ENCODE measurements around the gene TNFRSF8. TPM values are rescaled to one million over a fixed set of nuclear protein-coding genes. Genes with fewer than 3 reads are reported as not detected.
"Not testable (repeated sequence)": the region's sequence is repeated elsewhere in the genome, so short reads cannot be mapped to it uniquely, and the experiment has no call there.

Gene TNFRSF8
- total RNA-seq, 3 donors from 2014 or later, result 0.31 to 0.51 TPM; not detected in 1

DNA sequence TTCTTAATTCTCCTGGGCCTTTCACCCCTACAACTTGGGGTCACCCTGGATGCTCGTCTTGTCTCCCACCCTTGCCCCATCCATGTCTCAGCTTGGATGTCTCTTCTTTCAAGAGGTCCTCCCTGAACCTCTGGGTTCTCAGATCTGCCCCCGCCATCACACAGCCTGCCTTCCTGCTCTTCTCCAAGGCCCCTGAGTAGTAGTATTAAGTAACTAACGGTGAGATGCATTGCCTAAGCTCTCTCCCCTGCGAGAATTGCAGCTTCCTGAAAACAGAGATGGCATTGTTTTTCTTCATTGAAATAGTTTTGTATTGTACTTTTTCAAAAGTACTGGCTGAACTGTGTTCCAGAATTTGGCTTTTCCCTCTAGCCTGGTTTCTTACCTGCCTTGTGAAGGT, 27.8 kb upstream of the TNFRSF8 start:
- Histone ChIP-seq H3K9me3 (no peaks in the 10 kb centered on the region), H3K4me1 (ENCODE audit: low read depth) (no peaks in the 10 kb centered on the region), H3K36me3 (ENCODE audit: low read depth) (no peaks in the 10 kb centered on the region), H3K4me3 (no peak overlapping the region)
- no peak for DNase-seq
- intact Hi-C loops (cut with DNase I, micrococcal nuclease), result no loop called here
- TF ChIP-seq CTCF (IDR thresholded peaks at IDR 0.05), result no peak
- ATAC-seq, result no peak

DNA sequence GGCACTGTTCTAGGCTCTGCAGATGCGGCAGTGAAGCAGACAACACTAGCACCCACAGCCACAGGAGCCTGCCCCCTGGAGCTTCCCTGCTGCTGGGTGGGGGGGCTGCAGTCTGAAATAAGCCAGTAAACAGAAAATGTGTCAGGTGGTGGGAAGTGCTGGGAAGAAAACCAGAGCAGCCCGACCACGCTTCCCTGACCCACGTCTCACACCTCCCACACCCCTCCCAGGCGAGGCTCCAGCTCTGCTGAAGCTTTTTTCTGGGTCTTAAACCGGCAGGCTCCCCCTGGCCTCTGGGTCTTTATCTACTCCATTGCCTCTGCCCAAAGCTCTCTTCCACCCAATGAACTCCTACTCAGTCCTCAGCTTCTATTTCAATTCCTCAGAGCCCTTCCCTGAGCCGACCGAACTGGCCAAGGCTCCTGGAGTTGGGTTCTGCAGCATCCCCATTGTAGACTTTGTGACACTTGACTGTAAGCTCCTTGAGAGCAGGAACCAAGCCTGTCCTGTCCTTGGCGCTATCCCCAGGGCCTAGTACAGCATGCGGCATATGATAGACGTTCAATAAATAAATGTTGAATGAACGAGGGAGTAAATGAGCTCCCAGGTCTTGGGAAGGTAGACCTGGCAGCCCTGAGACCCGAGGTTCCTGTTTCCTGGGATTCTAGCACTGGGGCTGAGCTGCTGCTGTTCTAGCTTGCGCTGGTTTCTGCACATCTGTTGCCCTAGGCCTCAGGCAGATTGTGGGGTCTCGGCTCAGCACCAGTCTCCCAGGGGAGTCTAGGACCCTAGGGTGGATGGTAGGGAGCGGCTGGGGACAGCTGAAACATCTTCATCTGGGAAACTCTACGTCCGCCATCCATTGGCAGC, 25.4 kb upstream of the TNFRSF8 start:
- ATAC-seq, result no peak
- no peak for TF ChIP-seq CTCF (IDR thresholded peaks at IDR 0.05)
- no peaks in the 10 kb centered on the region for H3K4me1 ChIP-seq (ENCODE audit: low read depth)
- no peaks in the 10 kb centered on the region for H3K9me3 ChIP-seq
- no peak overlapping the region for H3K4me3 ChIP-seq
- intact Hi-C loops (cut with DNase I, micrococcal nuclease), result no loop called here
- H3K36me3 ChIP-seq (ENCODE audit: low read depth), result no peaks in the 10 kb centered on the region
- DNase-seq, result peak in 1 of 3 donors; percentile 29

DNA sequence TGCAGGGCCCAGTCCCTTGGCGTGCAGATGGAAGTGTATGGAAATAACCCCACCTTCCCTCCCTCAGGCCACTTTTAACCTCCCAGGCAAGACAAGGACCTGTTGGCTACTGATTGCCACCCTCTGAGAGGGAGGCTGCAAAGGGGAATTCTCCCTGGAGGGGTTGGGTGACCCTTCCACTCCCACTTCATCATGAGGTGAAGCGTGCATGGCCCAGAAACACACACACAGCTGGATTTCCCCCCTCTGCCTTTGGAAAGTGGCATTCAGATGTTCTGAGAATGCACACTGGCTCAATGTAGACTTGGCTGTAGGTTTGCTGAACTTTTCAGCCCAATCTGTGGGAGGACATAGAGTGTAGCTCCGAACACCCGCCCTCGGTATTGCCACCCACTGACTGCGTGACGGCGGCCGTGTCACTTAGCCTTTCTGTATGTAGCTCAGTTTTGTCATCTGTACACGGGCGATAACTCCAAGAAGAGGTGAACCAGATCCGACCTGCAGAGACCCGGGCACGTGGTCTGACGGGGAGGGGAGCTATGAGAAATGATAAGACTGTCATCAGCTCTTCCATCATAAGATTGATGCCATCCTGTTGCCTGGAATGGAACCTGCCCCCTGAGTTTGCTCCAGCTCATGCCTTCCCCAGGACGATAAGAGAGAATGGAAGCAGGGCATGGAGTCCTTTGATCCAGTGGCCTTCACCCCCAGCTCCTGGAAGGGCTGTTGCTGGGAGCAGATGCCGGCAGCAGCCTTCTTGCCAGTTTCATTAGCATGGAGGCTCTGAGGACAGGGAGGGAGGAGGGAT, 24.5 kb upstream of the TNFRSF8 start:
- ATAC-seq (no peak), DNase-seq (no peak)
- Histone ChIP-seq H3K36me3 (ENCODE audit: low read depth) (no peaks in the 10 kb centered on the region), H3K9me3 (no peaks in the 10 kb centered on the region), H3K4me3 (no peak overlapping the region), H3K4me1 (ENCODE audit: low read depth) (no peaks in the 10 kb centered on the region)
- no peak for TF ChIP-seq CTCF (IDR thresholded peaks at IDR 0.05)
- intact Hi-C loops (cut with DNase I, micrococcal nuclease), result no loop called here

GRCh38 chr1:12039164-12039525, 24.0 kb upstream of the TNFRSF8 start:
- TF ChIP-seq CTCF (IDR thresholded peaks at IDR 0.05), result no peak
- DNase-seq (no peak), ATAC-seq (no peak)
- Histone ChIP-seq H3K4me3 (no peak overlapping the region), H3K9me3 (no peaks in the 10 kb centered on the region), H3K4me1 (ENCODE audit: low read depth) (no peaks in the 10 kb centered on the region), H3K36me3 (ENCODE audit: low read depth) (no peaks in the 10 kb centered on the region)
- intact Hi-C loops (cut with DNase I, micrococcal nuclease), result no loop called here

DNA sequence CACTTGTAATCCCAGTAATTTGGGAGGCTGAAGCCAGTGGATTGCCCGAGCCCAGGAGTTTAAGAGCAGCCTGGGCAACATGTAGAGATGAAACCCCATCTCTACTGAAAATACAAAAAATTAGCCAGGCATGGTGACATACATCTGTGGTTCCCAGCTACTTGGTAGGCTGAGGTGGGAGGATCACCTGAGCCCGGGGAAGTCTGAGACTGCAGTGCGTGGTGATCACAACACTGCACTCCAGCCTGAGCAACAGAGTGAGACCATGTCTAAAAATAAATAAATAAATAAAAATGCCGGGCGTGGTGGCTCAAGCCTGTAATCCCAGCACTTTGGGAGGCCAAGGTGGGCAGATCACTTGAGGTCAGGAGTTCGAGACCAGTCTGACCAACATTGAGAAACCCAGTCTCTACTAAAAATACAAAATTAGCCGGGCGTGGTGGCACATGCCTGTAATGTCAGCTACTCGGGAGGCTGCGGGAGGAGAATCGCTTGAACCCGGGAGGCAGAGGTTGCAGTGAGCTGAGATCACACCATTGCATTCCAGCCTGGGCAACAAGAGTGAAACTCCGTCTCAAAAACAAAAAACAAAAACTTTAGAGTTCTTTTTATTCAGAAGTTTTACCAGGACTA, 23.2 kb upstream of the TNFRSF8 start:
- peak; percentile 25 for ATAC-seq
- H3K4me1 ChIP-seq (ENCODE audit: low read depth); H3K9me3 ChIP-seq; DNase-seq; H3K4me3 ChIP-seq; intact Hi-C loops (cut with DNase I, micrococcal nuclease); H3K36me3 ChIP-seq (ENCODE audit: low read depth): not testable (repeated sequence)
